Right lobe of liver (tissue), 4 donors: ENCODE results near the gene DAPK1.

Experiments used
- CTCF ChIP-seq, 4 donors: fragments of 200-600 bp in 3 of 4; fragments of 450-650 bp in 1 of 4; IDR thresholded peaks; one replicate each; pipeline versions ENCODE4 v1.5.1 to v1.8.0; 2016 to 2022; ENCODE audit warnings: antibody characterized with exemption in 4 of 4, mild to moderate bottlenecking in 2 of 4
- POLR2A ChIP-seq: fragments of 450-650 bp; IDR thresholded peaks from one replicate; pipeline ENCODE4 v1.6.1; 2017; ENCODE audit warnings: antibody characterized with exemption, mild to moderate bottlenecking
- donor health status: DM: no; HTN: no; CAD: no.
- donor health status: DM: no; HTN: no; CAD: no.
- donor health status: DM: no; HTN: yes; CAD: no.

- TF ChIP-seq CTCF (IDR thresholded peaks at IDR 0.05) (no peak), POLR2A (no peak)
Observed at GRCh38 chr9:87643107-87643650, 145.5 kb downstream of the DAPK1 start.
